Measurements from ENCODE around the gene ADGRG7.

- TF ChIP-seq CTCF (IDR thresholded peaks at IDR 0.05) = no peak
- no peak for TF ChIP-seq EZH2 (IDR thresholded peaks at IDR 0.05; ENCODE audit: borderline replicate concordance, insufficient read depth, low read depth, low read length, poor library complexity, severe bottlenecking)
Observed at GRCh38 chr3:100695696-100696095, 86.3 kb downstream of the ADGRG7 start.
